Neural cell (in vitro differentiated cells): Measurements from ENCODE around the gene UNC79.

Experiments
- CTCF ChIP-seq: fragments of 450-650 bp; IDR thresholded peaks from 2 replicates; pipeline ENCODE4 v1.5.1; 2014; ENCODE audit warnings: antibody characterized with exemption, mild to moderate bottlenecking, moderate library complexity; ENCODE audit not compliant: poor library complexity, severe bottlenecking
- EP300 ChIP-seq: fragments of 450-650 bp; conservative IDR thresholded peaks from 2 replicates; pipeline ENCODE4 v1.6.1; 2014; ENCODE audit warnings: antibody characterized with exemption, mild to moderate bottlenecking, moderate library complexity; ENCODE audit not compliant: poor library complexity, severe bottlenecking
- EZH2 ChIP-seq: fragments of 200-600, 300-800 bp; shearing (Covaris generic), sonication (generic); IDR thresholded peaks from 2 replicates; pipeline ENCODE4 v1.6.1; 2014; ENCODE audit warnings: antibody characterized with exemption, low read length, borderline replicate concordance, mild to moderate bottlenecking; ENCODE audit not compliant: insufficient read depth, poor library complexity, severe bottlenecking
- MXI1 ChIP-seq: fragments of 450-650 bp; conservative IDR thresholded peaks from 2 replicates; pipeline ENCODE4 v1.6.1; 2014; ENCODE audit warnings: antibody characterized with exemption, mild to moderate bottlenecking; ENCODE audit not compliant: poor library complexity, severe bottlenecking
- POLR2AphosphoS5 ChIP-seq: IDR thresholded peaks from 2 replicates; pipeline ENCODE4 v1.6.1; 2012
- RAD21 ChIP-seq: fragments of 450-650 bp; conservative IDR thresholded peaks from 2 replicates; pipeline ENCODE4 v1.6.1; 2014; ENCODE audit warnings: antibody characterized with exemption, mild to moderate bottlenecking, moderate library complexity
- REST ChIP-seq: IDR thresholded peaks from 2 replicates; pipeline ENCODE4 v1.6.1; 2012; ENCODE audit warnings: borderline replicate concordance
- SMC3 ChIP-seq: fragments of 450-650 bp; conservative IDR thresholded peaks from 2 replicates; pipeline ENCODE4 v1.6.1; 2014; ENCODE audit warnings: antibody characterized with exemption, mild to moderate bottlenecking, moderate library complexity; ENCODE audit not compliant: poor library complexity
- TAF1 ChIP-seq: IDR thresholded peaks from 2 replicates; pipeline ENCODE4 v1.6.1; 2012; ENCODE audit warnings: low read depth

- no peak for TF ChIP-seq RAD21
- no peak for TF ChIP-seq EZH2
- TF ChIP-seq CTCF = no peak
- TF ChIP-seq POLR2AphosphoS5 = no peak
- no peak for TF ChIP-seq TAF1
- TF ChIP-seq REST = no peak
- no peak for TF ChIP-seq EP300
- TF ChIP-seq SMC3 = no peak
- TF ChIP-seq MXI1 = no peak
Observed at GRCh38 chr14:93628048-93628447, 197.3 kb downstream of the UNC79 start.
